Measurements from ENCODE around the gene GNAI3. TPM values are rescaled to one million over a fixed set of nuclear protein-coding genes. Genes with fewer than 3 reads are reported as not detected.

The GNAI3 gene
- total RNA-seq, 1 experiment from 2014 or later, result 9.9 TPM

GRCh38 chr1:109501644-109502363, 46.6 kb upstream of the GNAI3 start:
- H3K27me3 ChIP-seq (ENCODE audit: insufficient read depth, low read length), result no peaks in the 10 kb centered on the region
- no peak overlapping the region for H3K56ac ChIP-seq (ENCODE audit: insufficient read length, low read depth, low read length)
- H3K4me2 ChIP-seq (ENCODE audit: insufficient read depth, insufficient read length, low read length), result no peak overlapping the region
- no peaks in the 10 kb centered on the region for H3K79me1 ChIP-seq (ENCODE audit: insufficient read depth, low read depth, low read length, poor library complexity, severe bottlenecking)
- TF ChIP-seq CTCF (conservative IDR thresholded peaks at IDR 0.05), result no peak
- H3K23ac ChIP-seq (ENCODE audit: insufficient read length, low read depth, low read length), result no peak overlapping the region
- no peak overlapping the region for H2BK12ac ChIP-seq (ENCODE audit: insufficient read length, low read depth, low read length)
- no peak overlapping the region for H3T11ph ChIP-seq (ENCODE audit: low read length)
- Mint-ChIP-seq H3K9me3 (no peaks in the 10 kb centered on the region), H3K4me3 (no peak overlapping the region), H3K36me3 (ENCODE audit: insufficient read depth in 1 of 3, low read depth in 3 of 3) (peaks cover 0 to 5% (median 2%) of the 10 kb centered on the region in 3 experiments; a peak in 4 of 7 replicates), H3K27me3 (ENCODE audit: low read depth) (peaks cover 2% of the 10 kb centered on the region), H3K4me1 (peaks cover 17 to 20% of the 10 kb centered on the region in 2 experiments), H3K27ac (no peak overlapping the region)
- H2BK15ac ChIP-seq (ENCODE audit: low read depth, low read length), result no peak overlapping the region
- no CpG with 5 or more reads among the region's 5 CpGs for WGBS (ENCODE audit: extremely low coverage, insufficient read length, low lambda C conversion rate)
- no peaks in the 10 kb centered on the region for H4K20me1 ChIP-seq (ENCODE audit: control insufficient read depth, insufficient read depth, insufficient read length)
- H4K8ac ChIP-seq (replicated peaks; ENCODE audit: insufficient read length, low read depth, low read length), result no peak overlapping the region
- H2BK120ac ChIP-seq (ENCODE audit: low read depth, low read length, poor library complexity, severe bottlenecking), result no peak overlapping the region
- H3K4ac ChIP-seq (ENCODE audit: low read depth, low read length), result no peak overlapping the region
- no peak overlapping the region for H2AFZ ChIP-seq (ENCODE audit: low read length)
- H2BK20ac ChIP-seq (ENCODE audit: low read depth, low read length, poor library complexity, severe bottlenecking), result no peak overlapping the region
- H2AK5ac ChIP-seq (ENCODE audit: insufficient read length, low read length), result no peak overlapping the region
- no peak overlapping the region for H2BK5ac ChIP-seq (ENCODE audit: insufficient read length, low read length)
- no peak overlapping the region for H3K27ac ChIP-seq (ENCODE audit: insufficient read length, low read depth, low read length)
- H3K79me2 ChIP-seq (ENCODE audit: insufficient read depth, low read length), result no peaks in the 10 kb centered on the region
- no peaks in the 10 kb centered on the region for H3K9me3 ChIP-seq (ENCODE audit: control insufficient read depth, low read depth, low read length)
- no peak for DNase-seq
- no peak overlapping the region for H4K91ac ChIP-seq (ENCODE audit: insufficient read length, low read depth, low read length)
- no peak overlapping the region for H3K18ac ChIP-seq (ENCODE audit: insufficient read length, low read depth, low read length)
- no peak overlapping the region for H4K5ac ChIP-seq (ENCODE audit: insufficient read length, low read depth, low read length)
- H3K4me1 ChIP-seq (ENCODE audit: insufficient read depth, low read length), result peaks cover 2% of the 10 kb centered on the region; the same call in 1 of the 2 replicates
- H3K23me2 ChIP-seq (ENCODE audit: insufficient read length, low read depth, low read length, poor library complexity, severe bottlenecking), result no peaks in the 10 kb centered on the region
- H3K14ac ChIP-seq (ENCODE audit: insufficient read depth, low read length), result no peak overlapping the region
- no peak overlapping the region for H3K9ac ChIP-seq (ENCODE audit: extremely low read depth, insufficient read length, low read length)

Measured in H9 (cell line).